Glutamatergic neuron (in vitro differentiated cells): Measurements from ENCODE around the gene ZBTB26. TPM values are rescaled to one million over a fixed set of nuclear protein-coding genes. Genes with fewer than 3 reads are reported as not detected.
A peak's percentile ranks its signal among the peaks of the same experiment; 100 is the strongest.
"Not testable (repeated sequence)": the region's sequence is repeated elsewhere in the genome, so short reads cannot be mapped to it uniquely, and the experiment has no call there.

Source experiments
- DNase-seq: peaks from one replicate; pipeline ENCODE4 v3.0.0; 2022
- H3K27ac Mint-ChIP-seq: one replicate; pipeline ENCODE4 v1.8.0; 2020; ENCODE audit warnings: mild to moderate bottlenecking, mixed read lengths, inconsistent platforms; ENCODE audit not compliant: unreplicated experiment
- H3K27me3 Mint-ChIP-seq: one replicate; pipeline ENCODE4 v1.8.0; 2020; ENCODE audit warnings: mild to moderate bottlenecking, moderate library complexity, mixed read lengths, inconsistent platforms; ENCODE audit not compliant: unreplicated experiment
- H3K36me3 Mint-ChIP-seq: one replicate; pipeline ENCODE4 v1.8.0; 2020; ENCODE audit warnings: mild to moderate bottlenecking, mixed read lengths, inconsistent platforms; ENCODE audit not compliant: unreplicated experiment
- H3K4me1 Mint-ChIP-seq: one replicate; pipeline ENCODE4 v1.8.0; 2020; ENCODE audit warnings: mild to moderate bottlenecking, low read depth, mixed read lengths, inconsistent platforms; ENCODE audit not compliant: unreplicated experiment
- H3K4me3 Mint-ChIP-seq: one replicate; pipeline ENCODE4 v1.8.0; 2020; ENCODE audit warnings: mild to moderate bottlenecking, mixed read lengths, inconsistent platforms; ENCODE audit not compliant: unreplicated experiment
- H3K9me3 Mint-ChIP-seq: one replicate; pipeline ENCODE4 v1.8.0; 2020; ENCODE audit warnings: mild to moderate bottlenecking, moderate library complexity, mixed read lengths, inconsistent platforms; ENCODE audit not compliant: unreplicated experiment
- total RNA-seq: library from RNA; stranded (reverse); fragmentation: NEBNext Ultra II Directional; extraction: Animal tissue kit (Norgen Biotek cat#: 25700); gene quantifications from one replicate; pipeline ENCODE4 v1.2.1, GENCODE V29; 2021; ENCODE audit not compliant: unreplicated experiment
- TF ChIP-seq, protein P1 (sequence below): fragments of 200-600 bp; sonication (generic); IDR thresholded peaks from one replicate; pipeline ENCODE4 v1.5.0; 2021; ENCODE audit not compliant: partially characterized antibody, unreplicated experiment

Gene ZBTB26
- total RNA-seq, 1 donor from 2014 or later: 10.2 TPM

DNA sequence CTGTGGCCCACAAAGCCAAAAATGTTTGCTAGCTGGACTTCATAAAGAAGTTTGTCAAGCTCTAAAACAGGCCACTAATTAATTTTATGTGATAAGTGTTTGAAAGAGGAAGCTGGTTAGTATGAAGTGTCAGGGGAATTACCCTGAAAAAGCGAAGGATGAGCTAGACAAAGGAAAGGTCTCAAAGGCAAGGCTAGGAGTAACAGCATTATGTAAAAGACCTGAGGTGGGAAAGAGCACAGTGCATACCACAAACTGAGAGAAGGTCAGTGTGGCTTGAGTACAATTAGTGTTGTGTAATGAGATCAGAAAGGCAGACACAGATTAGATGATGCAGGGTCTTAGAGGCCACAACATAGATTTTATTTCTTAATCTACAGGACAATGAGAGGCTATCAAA is 55.8 kb downstream of the ZBTB26 start:
- Mint-ChIP-seq H3K4me1 (peaks cover 8% of the 10 kb centered on the region), H3K27me3 (no peaks in the 10 kb centered on the region), H3K27ac (peak overlapping the region; percentile 65), H3K36me3 (peaks cover 5% of the 10 kb centered on the region), H3K4me3 (no peak overlapping the region), H3K9me3 (no peaks in the 10 kb centered on the region)
- DNase-seq: no peak
- TF ChIP-seq, protein P1, sequence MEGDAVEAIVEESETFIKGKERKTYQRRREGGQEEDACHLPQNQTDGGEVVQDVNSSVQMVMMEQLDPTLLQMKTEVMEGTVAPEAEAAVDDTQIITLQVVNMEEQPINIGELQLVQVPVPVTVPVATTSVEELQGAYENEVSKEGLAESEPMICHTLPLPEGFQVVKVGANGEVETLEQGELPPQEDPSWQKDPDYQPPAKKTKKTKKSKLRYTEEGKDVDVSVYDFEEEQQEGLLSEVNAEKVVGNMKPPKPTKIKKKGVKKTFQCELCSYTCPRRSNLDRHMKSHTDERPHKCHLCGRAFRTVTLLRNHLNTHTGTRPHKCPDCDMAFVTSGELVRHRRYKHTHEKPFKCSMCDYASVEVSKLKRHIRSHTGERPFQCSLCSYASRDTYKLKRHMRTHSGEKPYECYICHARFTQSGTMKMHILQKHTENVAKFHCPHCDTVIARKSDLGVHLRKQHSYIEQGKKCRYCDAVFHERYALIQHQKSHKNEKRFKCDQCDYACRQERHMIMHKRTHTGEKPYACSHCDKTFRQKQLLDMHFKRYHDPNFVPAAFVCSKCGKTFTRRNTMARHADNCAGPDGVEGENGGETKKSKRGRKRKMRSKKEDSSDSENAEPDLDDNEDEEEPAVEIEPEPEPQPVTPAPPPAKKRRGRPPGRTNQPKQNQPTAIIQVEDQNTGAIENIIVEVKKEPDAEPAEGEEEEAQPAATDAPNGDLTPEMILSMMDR: no peak

DNA sequence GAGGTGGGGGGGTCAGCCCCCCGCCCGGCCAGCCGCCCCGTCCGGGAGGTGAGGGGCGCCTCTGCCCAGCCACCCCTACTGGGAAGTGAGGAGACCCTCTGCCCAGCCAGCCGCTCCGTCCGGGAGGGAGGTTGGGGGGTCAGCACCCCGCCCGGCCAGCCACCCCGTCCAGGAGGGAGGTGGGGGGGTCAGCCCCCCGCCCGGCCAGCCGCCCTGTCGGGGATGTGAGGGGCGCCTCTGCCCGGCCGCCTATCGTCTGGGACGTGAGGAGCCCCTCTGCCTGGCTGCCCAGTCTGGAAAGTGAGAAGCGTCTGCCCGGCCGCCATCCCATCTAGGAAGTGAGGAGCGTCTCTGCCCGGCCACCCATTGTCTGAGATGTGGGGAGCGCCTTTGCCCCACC is 64.0 kb downstream of the ZBTB26 start:
- DNase-seq, H3K27me3 Mint-ChIP-seq, H3K4me1 Mint-ChIP-seq, H3K4me3 Mint-ChIP-seq, H3K9me3 Mint-ChIP-seq, H3K27ac Mint-ChIP-seq: not testable (repeated sequence)
- peaks cover 12% of the 10 kb centered on the region for H3K36me3 Mint-ChIP-seq

DNA sequence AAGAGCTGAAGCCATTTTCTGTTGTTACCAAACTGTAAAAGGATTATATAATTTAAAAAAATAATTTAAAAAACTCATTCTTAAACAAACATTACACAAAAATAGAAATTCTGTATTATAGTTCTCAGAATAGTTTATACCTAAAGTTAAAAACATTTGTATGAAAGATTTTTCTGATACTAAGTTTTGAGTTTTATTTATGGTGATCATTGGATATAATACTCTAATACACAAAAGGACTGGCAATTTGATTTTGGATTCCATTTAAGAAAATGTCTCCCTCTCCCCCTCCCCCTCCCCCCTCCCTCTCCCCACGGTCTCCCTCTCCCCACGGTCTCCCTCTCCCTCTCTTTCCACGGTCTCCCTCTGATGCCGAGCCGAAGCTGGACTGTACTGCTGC is 65.2 kb downstream of the ZBTB26 start:
- Mint-ChIP-seq H3K4me1 (no peaks in the 10 kb centered on the region), H3K36me3 (peaks cover 7% of the 10 kb centered on the region), H3K27ac (no peak overlapping the region), H3K4me3 (no peak overlapping the region), H3K27me3 (no peaks in the 10 kb centered on the region), H3K9me3 (peaks cover 3% of the 10 kb centered on the region)
- TF ChIP-seq, protein P1: no peak
- no peak for DNase-seq

Other genes with a start within 250 kb of the ZBTB26 start
- not detected for gene OR1L4, start 207.5 kb downstream of the ZBTB26 start, total RNA-seq
- gene OR1L6, start 189.2 kb downstream of the ZBTB26 start, total RNA-seq: not detected
- not detected for gene OR5C1, start 142.6 kb downstream of the ZBTB26 start, total RNA-seq
- not detected for gene OR1K1, start 131.4 kb downstream of the ZBTB26 start, total RNA-seq
- gene PDCL, start 102.9 kb downstream of the ZBTB26 start, total RNA-seq: 27.6 TPM
- gene RC3H2, start 26.2 kb downstream of the ZBTB26 start, total RNA-seq: 71.7 TPM
- 10.2 TPM for gene ZBTB6, start 18.2 kb downstream of the ZBTB26 start, total RNA-seq
- gene RABGAP1, start 9.5 kb upstream of the ZBTB26 start, total RNA-seq: 80.2 TPM
- gene GPR21, start 102.2 kb upstream of the ZBTB26 start, total RNA-seq: 3.8 TPM